Measurements from ENCODE around the gene CCDC157. TPM values are rescaled to one million over a fixed set of nuclear protein-coding genes. Genes with fewer than 3 reads are reported as not detected.
A peak's percentile ranks its signal among the peaks of the same experiment; 100 is the strongest.

CCDC157 gene
- total RNA-seq, 4 donors from 2014 or later: 1.0 to 10.5 (median 5.2) TPM

GRCh38 chr22:30357236-30357570 lies 396 bp downstream of the CCDC157 start:
- H3K4me3 ChIP-seq: peak overlapping the region; percentile 56 to 98 (median 80)

GRCh38 chr22:30357650-30358215 lies 926 bp downstream of the CCDC157 start:
- peak overlapping the region in 3 of 4 donors; percentile 63 to 98 (median 98) for H3K4me3 ChIP-seq
- 52 to 60% methylated on average over 22 of the region's 22 CpGs for WGBS, 2 donors
- H3K27me3 ChIP-seq: no peaks in the 10 kb centered on the region
- peaks cover 0 to 4% (median under 1%) of the 10 kb centered on the region in 3 donors for H3K36me3 ChIP-seq
- no peaks in the 10 kb centered on the region for H3K9me3 ChIP-seq
- no peak for DNase-seq (ENCODE audit: low spot score in 2 of 2)
- TF ChIP-seq EP300 (IDR thresholded peaks at IDR 0.05) (no peak), POLR2A (IDR thresholded peaks at IDR 0.05) (no peak)
- TF ChIP-seq, protein P1, sequence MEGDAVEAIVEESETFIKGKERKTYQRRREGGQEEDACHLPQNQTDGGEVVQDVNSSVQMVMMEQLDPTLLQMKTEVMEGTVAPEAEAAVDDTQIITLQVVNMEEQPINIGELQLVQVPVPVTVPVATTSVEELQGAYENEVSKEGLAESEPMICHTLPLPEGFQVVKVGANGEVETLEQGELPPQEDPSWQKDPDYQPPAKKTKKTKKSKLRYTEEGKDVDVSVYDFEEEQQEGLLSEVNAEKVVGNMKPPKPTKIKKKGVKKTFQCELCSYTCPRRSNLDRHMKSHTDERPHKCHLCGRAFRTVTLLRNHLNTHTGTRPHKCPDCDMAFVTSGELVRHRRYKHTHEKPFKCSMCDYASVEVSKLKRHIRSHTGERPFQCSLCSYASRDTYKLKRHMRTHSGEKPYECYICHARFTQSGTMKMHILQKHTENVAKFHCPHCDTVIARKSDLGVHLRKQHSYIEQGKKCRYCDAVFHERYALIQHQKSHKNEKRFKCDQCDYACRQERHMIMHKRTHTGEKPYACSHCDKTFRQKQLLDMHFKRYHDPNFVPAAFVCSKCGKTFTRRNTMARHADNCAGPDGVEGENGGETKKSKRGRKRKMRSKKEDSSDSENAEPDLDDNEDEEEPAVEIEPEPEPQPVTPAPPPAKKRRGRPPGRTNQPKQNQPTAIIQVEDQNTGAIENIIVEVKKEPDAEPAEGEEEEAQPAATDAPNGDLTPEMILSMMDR (IDR thresholded peaks at IDR 0.05): no peak
- no peak overlapping the region for H3K27ac ChIP-seq
- H3K4me1 ChIP-seq: peaks cover 0 to 37% (median 30%) of the 10 kb centered on the region in 4 donors

More at GRCh38 chr22:30357236-30357570, 396 bp downstream of the CCDC157 start:
- no peak for TF ChIP-seq POLR2A (IDR thresholded peaks at IDR 0.05)
- TF ChIP-seq, protein P1 (IDR thresholded peaks at IDR 0.05): no peak
- no peak for TF ChIP-seq EP300 (IDR thresholded peaks at IDR 0.05)
- Histone ChIP-seq H3K27me3 (no peaks in the 10 kb centered on the region), H3K4me1 (peaks cover 0 to 37% (median 30%) of the 10 kb centered on the region in 4 donors), H3K9me3 (no peaks in the 10 kb centered on the region), H3K27ac (peak overlapping the region in 3 of 4 donors; percentile 95 to 100 (median 99)), H3K36me3 (peaks cover 0 to 9% (median 6%) of the 10 kb centered on the region in 3 donors)
- no peak for DNase-seq (ENCODE audit: low spot score in 2 of 2)
- 2 to 3% methylated on average over 9 of the region's 9 CpGs for WGBS, 2 donors

DNA sequence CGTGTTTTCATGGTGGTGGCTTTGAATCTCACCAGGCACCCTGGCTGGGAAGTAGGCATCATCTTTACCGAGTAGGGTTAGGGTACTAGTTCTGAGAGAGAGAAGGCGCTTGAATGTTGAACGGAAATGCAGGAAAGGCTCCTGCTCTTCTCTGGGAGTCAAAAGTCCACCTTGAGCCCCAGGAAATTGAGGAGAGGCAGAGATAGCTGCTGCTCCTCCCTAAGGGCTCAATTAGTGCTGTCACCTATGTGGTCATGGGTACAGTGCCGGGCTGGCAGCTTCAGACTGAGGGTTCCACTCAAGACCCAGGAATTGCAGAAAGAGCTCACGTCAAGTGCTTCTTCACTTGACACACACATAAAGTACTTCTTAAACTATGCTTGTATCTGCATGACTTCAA lies 1.7 kb downstream of the CCDC157 start:
- WGBS, 2 donors: 83 to 94% methylated on average over 6 of the region's 6 CpGs
- Histone ChIP-seq H3K36me3 (no peaks in the 10 kb centered on the region), H3K27ac (no peak overlapping the region)

DNA sequence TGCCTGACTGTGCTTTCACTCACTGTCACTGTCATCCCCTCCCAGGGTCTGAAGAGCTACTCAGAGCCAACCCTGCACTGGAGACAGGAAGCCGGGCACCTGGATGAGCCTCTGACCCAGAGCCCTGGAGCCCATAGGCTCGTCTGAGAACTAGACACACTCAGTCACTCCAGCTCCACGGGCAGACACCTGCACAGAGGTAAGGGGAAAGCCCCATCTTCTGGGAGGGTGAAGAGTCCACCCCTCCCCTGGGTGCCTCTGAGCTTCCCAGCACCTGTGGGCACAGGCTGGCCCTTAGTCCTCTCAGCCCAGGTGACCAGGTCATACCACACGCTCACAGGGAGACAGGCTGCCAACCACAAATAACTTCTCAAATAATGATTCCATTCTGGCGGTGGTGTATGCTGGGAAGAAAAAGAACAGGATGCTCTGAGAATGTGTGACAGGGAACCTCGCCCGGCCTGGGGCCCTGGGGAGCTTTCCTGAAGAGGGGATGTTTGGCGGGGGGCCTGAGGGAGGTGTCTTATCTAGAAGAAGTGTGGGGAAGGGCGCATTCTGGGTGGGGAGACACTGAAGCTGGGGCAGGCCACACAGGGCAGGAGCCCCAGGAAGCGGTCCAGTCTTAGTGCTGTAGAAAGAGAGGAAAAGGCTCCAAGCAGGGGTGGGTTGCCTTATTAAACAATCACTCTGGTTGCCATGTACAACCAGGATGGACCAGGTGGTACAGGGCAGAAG lies 5.3 kb downstream of the CCDC157 start:
- H3K27ac ChIP-seq: no peak overlapping the region
- H3K36me3 ChIP-seq: peaks cover 0 to 9% (median 0%) of the 10 kb centered on the region in 3 donors
- no peak overlapping the region for H3K4me3 ChIP-seq
- peaks cover 0 to 10% (median 5%) of the 10 kb centered on the region in 4 donors for H3K4me1 ChIP-seq
- TF ChIP-seq, protein P1 (IDR thresholded peaks at IDR 0.05): no peak
- 77 to 82% methylated on average over 8 to 10 of the region's 10 CpGs for WGBS, 2 donors
- no peaks in the 10 kb centered on the region for H3K9me3 ChIP-seq
- no peak for DNase-seq (ENCODE audit: low spot score in 2 of 2)
- H3K27me3 ChIP-seq: no peaks in the 10 kb centered on the region

More for the DNA sequence above, 1.7 kb downstream of the CCDC157 start:
- TF ChIP-seq, protein P1 (IDR thresholded peaks at IDR 0.05): no peak
- DNase-seq (ENCODE audit: low spot score in 2 of 2): no peak
- Histone ChIP-seq H3K9me3 (no peaks in the 10 kb centered on the region), H3K4me1 (peaks cover 0 to 35% (median 30%) of the 10 kb centered on the region in 4 donors), H3K4me3 (no peak overlapping the region), H3K27me3 (no peaks in the 10 kb centered on the region)

DNA sequence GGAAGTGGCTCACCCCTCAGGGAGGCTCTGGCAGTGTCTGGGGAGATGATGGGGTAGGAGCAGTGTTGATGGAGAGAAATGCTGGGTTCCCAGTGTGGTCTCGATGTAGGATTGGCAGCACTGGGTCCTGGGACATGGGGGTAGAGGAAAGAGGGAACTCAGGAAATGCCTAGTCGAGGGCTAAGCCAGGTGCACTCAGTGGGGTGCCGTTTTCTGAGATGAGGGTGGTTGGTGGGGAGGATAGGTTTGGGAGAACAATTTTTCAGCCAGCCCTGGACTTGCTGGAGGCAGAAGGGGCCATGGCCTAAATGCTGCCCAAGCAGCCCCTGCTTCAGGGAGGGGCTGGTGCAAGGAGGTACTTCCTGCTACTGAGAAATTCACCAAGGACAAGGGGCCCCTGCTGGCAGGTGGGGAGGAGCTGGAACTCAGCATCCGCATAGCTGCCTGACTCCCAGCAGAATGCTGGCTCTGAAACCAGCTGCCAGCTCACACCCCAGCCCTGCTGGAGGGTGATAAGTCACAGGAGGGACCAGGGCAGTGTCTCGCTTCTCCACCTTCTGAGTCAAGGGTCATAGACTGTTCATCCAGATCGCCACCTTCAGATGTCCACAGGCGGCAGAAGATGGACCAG lies 6.0 kb downstream of the CCDC157 start:
- Histone ChIP-seq H3K4me1 (peaks cover 0 to 3% (median 0%) of the 10 kb centered on the region in 4 donors), H3K36me3 (peaks cover 0 to 9% (median 0%) of the 10 kb centered on the region in 3 donors), H3K4me3 (no peak overlapping the region), H3K9me3 (no peaks in the 10 kb centered on the region), H3K27ac (no peak overlapping the region), H3K27me3 (no peaks in the 10 kb centered on the region)
- DNase-seq (ENCODE audit: low spot score in 2 of 2): no peak
- 67 to 81% methylated on average over 6 to 7 of the region's 7 CpGs for WGBS, 2 donors
- no peak for TF ChIP-seq EP300 (IDR thresholded peaks at IDR 0.05)
- TF ChIP-seq POLR2A (IDR thresholded peaks at IDR 0.05): no peak
- TF ChIP-seq, protein P1 (IDR thresholded peaks at IDR 0.05): no peak
